Ectodermal cell (in vitro differentiated cells): ENCODE measurements around the gene TGFBR3L.

Source experiments
- H3K27ac ChIP-seq: 2 replicates; pipeline ENCODE4 v1.7.0; 2013; ENCODE audit warnings: mild to moderate bottlenecking, low read depth, low read length; ENCODE audit not compliant: insufficient read depth, poor library complexity, severe bottlenecking
- H3K27me3 ChIP-seq: 2 replicates; pipeline ENCODE4 v1.7.0; 2013; ENCODE audit warnings: mild to moderate bottlenecking, low read length; ENCODE audit not compliant: insufficient read depth, control insufficient read depth, poor library complexity, severe bottlenecking
- H3K36me3 ChIP-seq: one replicate; pipeline ENCODE4 v1.7.0; 2013; ENCODE audit warnings: low read length; ENCODE audit not compliant: control insufficient read depth, insufficient read depth
- H3K4me1 ChIP-seq: one replicate; pipeline ENCODE4 v1.7.0; 2013; ENCODE audit warnings: low read length; ENCODE audit not compliant: control insufficient read depth, insufficient read depth
- H3K4me3 ChIP-seq: 2 replicates; pipeline ENCODE4 v1.7.0; 2013; ENCODE audit warnings: low read depth, low read length, control low read depth; ENCODE audit not compliant: insufficient read depth
- H3K9me3 ChIP-seq: 2 replicates; pipeline ENCODE4 v1.7.0; 2013; ENCODE audit warnings: mild to moderate bottlenecking, low read length, moderate library complexity; ENCODE audit not compliant: control insufficient read depth
- WGBS, 2 experiments: methylation state at CpG; one replicate each; pipeline ENCODE4 v1.1.7; 2013; ENCODE audit warnings: missing lambda C conversion rate in 2 of 2; 5-methylcytosine and 5-hydroxymethylcytosine counted together

TGFBR3L gene

GRCh38 chr19:7895565-7895964 is 19.1 kb upstream of the TGFBR3L start:
- no peak overlapping the region for H3K4me3 ChIP-seq
- 92 to 93% methylated on average over 13 of the region's 13 CpGs for WGBS, 2 experiments

GRCh38 chr19:7897292-7897691 is 17.3 kb upstream of the TGFBR3L start:
- Histone ChIP-seq H3K36me3 (no peaks in the 10 kb centered on the region), H3K27me3 (no peaks in the 10 kb centered on the region), H3K4me1 (no peaks in the 10 kb centered on the region), H3K27ac (no peak overlapping the region), H3K9me3 (no peaks in the 10 kb centered on the region), H3K4me3 (no peak overlapping the region)
- WGBS, 2 experiments: 90 to 93% methylated on average over 11 of the region's 11 CpGs

More at GRCh38 chr19:7895565-7895964, 19.1 kb upstream of the TGFBR3L start:
- Histone ChIP-seq H3K4me1 (no peaks in the 10 kb centered on the region), H3K27me3 (no peaks in the 10 kb centered on the region), H3K27ac (no peak overlapping the region), H3K36me3 (no peaks in the 10 kb centered on the region), H3K9me3 (no peaks in the 10 kb centered on the region)

- 95 to 96% methylated on average over 16 of the region's 16 CpGs for WGBS, 2 experiments
- Histone ChIP-seq H3K27ac (no peak overlapping the region), H3K4me1 (peaks cover 5% of the 10 kb centered on the region), H3K36me3 (no peaks in the 10 kb centered on the region), H3K4me3 (no peak overlapping the region), H3K9me3 (no peaks in the 10 kb centered on the region), H3K27me3 (no peaks in the 10 kb centered on the region)
These were observed 15.7 kb upstream of the TGFBR3L start for GRCh38 chr19:7898967-7899366.

- no peaks in the 10 kb centered on the region for H3K9me3 ChIP-seq
- no peaks in the 10 kb centered on the region for H3K27me3 ChIP-seq
- H3K36me3 ChIP-seq: no peaks in the 10 kb centered on the region
- H3K4me3 ChIP-seq: no peak overlapping the region
- WGBS, 2 experiments: 94 to 95% methylated on average over 34 of the region's 34 CpGs
- H3K4me1 ChIP-seq: peaks cover 11% of the 10 kb centered on the region
- H3K27ac ChIP-seq: no peak overlapping the region
These were observed 14.8 kb upstream of the TGFBR3L start for GRCh38 chr19:7899751-7900378.

GRCh38 chr19:7900401-7900870 is 14.2 kb upstream of the TGFBR3L start:
- peaks cover 11% of the 10 kb centered on the region for H3K4me1 ChIP-seq
- H3K27me3 ChIP-seq: no peaks in the 10 kb centered on the region
- H3K36me3 ChIP-seq: no peaks in the 10 kb centered on the region
- H3K9me3 ChIP-seq: no peaks in the 10 kb centered on the region
- 88 to 90% methylated on average over 21 of the region's 21 CpGs for WGBS, 2 experiments
- H3K4me3 ChIP-seq: no peak overlapping the region
- H3K27ac ChIP-seq: no peak overlapping the region

- Histone ChIP-seq H3K4me1 (peaks cover 11% of the 10 kb centered on the region), H3K36me3 (no peaks in the 10 kb centered on the region), H3K4me3 (no peak overlapping the region), H3K9me3 (no peaks in the 10 kb centered on the region), H3K27me3 (no peaks in the 10 kb centered on the region), H3K27ac (no peak overlapping the region)
- 81 to 89% methylated on average over 3 of the region's 3 CpGs for WGBS, 2 experiments
These were observed 13.7 kb upstream of the TGFBR3L start for GRCh38 chr19:7900931-7901330.

GRCh38 chr19:7901337-7901736 is 13.3 kb upstream of the TGFBR3L start:
- Histone ChIP-seq H3K4me1 (peaks cover 11% of the 10 kb centered on the region), H3K27ac (no peak overlapping the region), H3K4me3 (no peak overlapping the region), H3K27me3 (no peaks in the 10 kb centered on the region), H3K9me3 (no peaks in the 10 kb centered on the region), H3K36me3 (no peaks in the 10 kb centered on the region)
- 95% methylated on average over 7 of the region's 7 CpGs for WGBS, 2 experiments

- Histone ChIP-seq H3K36me3 (no peaks in the 10 kb centered on the region), H3K4me3 (peak overlapping the region; percentile 73), H3K9me3 (no peaks in the 10 kb centered on the region), H3K27me3 (no peaks in the 10 kb centered on the region), H3K4me1 (peaks cover 11% of the 10 kb centered on the region), H3K27ac (peak overlapping the region; percentile 28)
- WGBS, 2 experiments: 66 to 67% methylated on average over 20 of the region's 20 CpGs
These were observed 11.8 kb upstream of the TGFBR3L start for GRCh38 chr19:7902796-7903243.

GRCh38 chr19:7903244-7904073 is 11.2 kb upstream of the TGFBR3L start, which contains the start of gene MAP2K7:
Gene MAP2K7 (plus strand): TSS chr19:7903877. CDS start chr19:7903945, 68 bp downstream.
- peaks cover 11% of the 10 kb centered on the region for H3K4me1 ChIP-seq
- WGBS, 2 experiments: 0 to 1% methylated on average over 89 of the region's 89 CpGs
- no peaks in the 10 kb centered on the region for H3K27me3 ChIP-seq
- no peaks in the 10 kb centered on the region for H3K36me3 ChIP-seq
- H3K27ac ChIP-seq: peak within 1 kb of the TSS; percentile 28
- H3K4me3 ChIP-seq: peak within 1 kb of the TSS; percentile 73
- H3K9me3 ChIP-seq: no peaks in the 10 kb centered on the region
